Suprapubic skin (tissue), 4 donors: ENCODE data around the gene ARHGDIB. TPM values are rescaled to one million over a fixed set of nuclear protein-coding genes. Genes with fewer than 3 reads are reported as not detected.
A peak's percentile ranks its signal among the peaks of the same experiment; 100 is the strongest.

Experiments
- DNase-seq, 2 donors: peaks; one replicate each; pipeline ENCODE4 v3.0.0-alpha.2; 2019; ENCODE audit warnings: low spot score in 2 of 2
- H3K27ac ChIP-seq: fragments of 200-600 bp; sonication (generic); one replicate; pipeline ENCODE4 v1.5.1; 2019
- H3K27me3 ChIP-seq: fragments of 200-600 bp; sonication (generic); one replicate; pipeline ENCODE4 v1.5.1; 2019
- H3K36me3 ChIP-seq: fragments of 200-600 bp; sonication (generic); one replicate; pipeline ENCODE4 v1.5.1; 2019
- H3K4me1 ChIP-seq: fragments of 200-600 bp; sonication (generic); one replicate; pipeline ENCODE4 v1.5.1; 2019
- H3K4me3 ChIP-seq: fragments of 200-600 bp; sonication (generic); one replicate; pipeline ENCODE4 v1.5.1; 2019; ENCODE audit warnings: mild to moderate bottlenecking
- H3K9me3 ChIP-seq: fragments of 200-600 bp; sonication (generic); one replicate; pipeline ENCODE4 v1.5.1; 2019
- CTCF ChIP-seq, 2 donors: fragments of 200-600 bp in 1 of 2; fragments of 450-650 bp in 1 of 2; sonication (generic) in 1 of 2; IDR thresholded peaks; one replicate each; pipeline ENCODE4 v1.5.1; 2016 to 2019; ENCODE audit warnings: antibody characterized with exemption in 2 of 2, mild to moderate bottlenecking in 1 of 2, moderate library complexity in 1 of 2
- EP300 ChIP-seq: sonication (generic); formaldehyde crosslinking; IDR thresholded peaks from one replicate; pipeline ENCODE4 v1.6.1; 2017; ENCODE audit warnings: antibody characterized with exemption
- POLR2A ChIP-seq, 2 donors: fragments of 450-650 bp; IDR thresholded peaks; one replicate each; pipeline ENCODE4 v1.6.1; 2017; ENCODE audit warnings: antibody characterized with exemption in 2 of 2, mild to moderate bottlenecking in 2 of 2, moderate library complexity in 2 of 2
- POLR2AphosphoS5 ChIP-seq, 3 donors: sonication (generic); formaldehyde crosslinking; IDR thresholded peaks; one replicate each; pipeline ENCODE4 v1.6.1; 2017; ENCODE audit warnings: antibody characterized with exemption in 3 of 3
- WGBS: methylation state at CpG from one replicate; pipeline ENCODE4 v1.1.5; 2018; 5-methylcytosine and 5-hydroxymethylcytosine counted together
- total RNA-seq, 4 donors: library from RNA; depleted of rRNA; stranded (reverse); fragments of >200 nt; gene quantifications; one replicate each; pipeline ENCODE4 v1.1.0, GENCODE V29; 2016

The ARHGDIB gene
- total RNA-seq, 4 donors from 2014 or later = 74.7 to 109 (median 85.4) TPM

GRCh38 chr12:14952299-14952921 lies 9.0 kb downstream of the ARHGDIB start:
- TF ChIP-seq EP300 (no peak), POLR2A (IDR thresholded peaks at IDR 0.05) (no peak), CTCF (IDR thresholded peaks at IDR 0.05) (no peak), POLR2AphosphoS5 (IDR thresholded peaks at IDR 0.05) (no peak)
- H3K27ac ChIP-seq = peak overlapping the region; percentile 57
- no peak for DNase-seq
- H3K27me3 ChIP-seq = no peaks in the 10 kb centered on the region
- 47% methylated on average over 7 of the region's 7 CpGs for WGBS
- no peaks in the 10 kb centered on the region for H3K9me3 ChIP-seq
- peaks cover 8% of the 10 kb centered on the region for H3K36me3 ChIP-seq
- no peak overlapping the region for H3K4me3 ChIP-seq
- H3K4me1 ChIP-seq = peaks cover 63% of the 10 kb centered on the region

GRCh38 chr12:14951851-14952250 lies 9.6 kb downstream of the ARHGDIB start:
- Histone ChIP-seq H3K4me3 (no peak overlapping the region), H3K27ac (peak overlapping the region; percentile 57), H3K4me1 (peaks cover 65% of the 10 kb centered on the region), H3K9me3 (no peaks in the 10 kb centered on the region), H3K27me3 (no peaks in the 10 kb centered on the region), H3K36me3 (peaks cover 8% of the 10 kb centered on the region)
- 16% methylated on average over 1 of the region's 1 CpG for WGBS
- no peak for DNase-seq
- TF ChIP-seq POLR2AphosphoS5 (IDR thresholded peaks at IDR 0.05) = no peak
- no peak for TF ChIP-seq CTCF (IDR thresholded peaks at IDR 0.05)
- TF ChIP-seq EP300 = no peak
- no peak for TF ChIP-seq POLR2A (IDR thresholded peaks at IDR 0.05)

- Histone ChIP-seq H3K27me3 (no peaks in the 10 kb centered on the region), H3K4me1 (peaks cover 65% of the 10 kb centered on the region), H3K27ac (no peak overlapping the region), H3K36me3 (peaks cover 11% of the 10 kb centered on the region), H3K9me3 (no peaks in the 10 kb centered on the region), H3K4me3 (no peak overlapping the region)
- DNase-seq = no peak
- 69% methylated on average over 6 of the region's 6 CpGs for WGBS
- TF ChIP-seq POLR2AphosphoS5 (IDR thresholded peaks at IDR 0.05) = no peak
- no peak for TF ChIP-seq EP300
- no peak for TF ChIP-seq POLR2A (IDR thresholded peaks at IDR 0.05)
- no peak for TF ChIP-seq CTCF (IDR thresholded peaks at IDR 0.05)
Observed at GRCh38 chr12:14950982-14951746, 10.2 kb downstream of the ARHGDIB start.

GRCh38 chr12:14950421-14950820 lies 11.0 kb downstream of the ARHGDIB start:
- no peak overlapping the region for H3K4me3 ChIP-seq
- H3K4me1 ChIP-seq = peaks cover 65% of the 10 kb centered on the region
- H3K36me3 ChIP-seq = peaks cover 17% of the 10 kb centered on the region
- no peaks in the 10 kb centered on the region for H3K27me3 ChIP-seq
- DNase-seq = no peak
- no peak overlapping the region for H3K27ac ChIP-seq
- H3K9me3 ChIP-seq = no peaks in the 10 kb centered on the region
- TF ChIP-seq EP300 (no peak), CTCF (IDR thresholded peaks at IDR 0.05) (no peak), POLR2AphosphoS5 (IDR thresholded peaks at IDR 0.05) (no peak), POLR2A (IDR thresholded peaks at IDR 0.05) (no peak)
- WGBS = 73% methylated on average over 4 of the region's 4 CpGs

GRCh38 chr12:14949631-14950030 lies 11.8 kb downstream of the ARHGDIB start:
- Histone ChIP-seq H3K27me3 (no peaks in the 10 kb centered on the region), H3K36me3 (peaks cover 17% of the 10 kb centered on the region), H3K4me3 (no peak overlapping the region), H3K27ac (peak overlapping the region; percentile 49), H3K4me1 (peaks cover 65% of the 10 kb centered on the region), H3K9me3 (no peaks in the 10 kb centered on the region)
- DNase-seq = no peak
- TF ChIP-seq EP300 = no peak
- TF ChIP-seq POLR2AphosphoS5 (IDR thresholded peaks at IDR 0.05) = no peak
- TF ChIP-seq CTCF (IDR thresholded peaks at IDR 0.05) = no peak
- no peak for TF ChIP-seq POLR2A (IDR thresholded peaks at IDR 0.05)
- 91% methylated on average over 5 of the region's 5 CpGs for WGBS
